Right lobe of liver (tissue), 4 donors: Measurements from ENCODE around the gene CZIB.

Source experiments
- POLR2A ChIP-seq: fragments of 450-650 bp; IDR thresholded peaks from one replicate; pipeline ENCODE4 v1.6.1; 2017; ENCODE audit warnings: antibody characterized with exemption, mild to moderate bottlenecking
- TF ChIP-seq, protein P1 (sequence below), 4 donors: fragments of 200-600 bp in 3 of 4; fragments of 450-650 bp in 1 of 4; IDR thresholded peaks; one replicate each; pipeline versions ENCODE4 v1.5.1 to v1.8.0; 2016 to 2022; ENCODE audit warnings: antibody characterized with exemption in 4 of 4, mild to moderate bottlenecking in 2 of 4
- donor health status: DM: no; HTN: no; CAD: no.
- donor health status: DM: no; HTN: no; CAD: no.
- donor health status: DM: no; HTN: yes; CAD: no.

DNA sequence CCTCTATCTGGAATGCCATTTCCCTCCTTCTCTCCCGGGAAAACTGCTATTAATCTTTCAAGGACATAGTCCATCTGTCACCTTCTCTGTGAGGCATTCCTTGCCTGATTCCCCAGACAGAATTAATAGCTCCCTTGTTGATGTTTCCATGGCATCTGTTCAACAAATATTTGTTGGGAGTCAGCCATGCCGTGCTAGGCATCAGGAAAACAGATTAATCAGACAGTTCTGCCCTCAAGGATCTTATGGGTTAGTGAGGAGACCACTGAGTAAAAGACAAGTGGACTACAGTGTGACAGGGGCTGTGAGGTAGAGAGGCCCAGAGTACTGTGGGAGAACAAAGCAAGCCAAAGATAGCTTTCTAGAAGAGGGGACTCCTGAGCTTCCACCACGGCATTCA is 29.3 kb upstream of the CZIB start:
- TF ChIP-seq, protein P1, sequence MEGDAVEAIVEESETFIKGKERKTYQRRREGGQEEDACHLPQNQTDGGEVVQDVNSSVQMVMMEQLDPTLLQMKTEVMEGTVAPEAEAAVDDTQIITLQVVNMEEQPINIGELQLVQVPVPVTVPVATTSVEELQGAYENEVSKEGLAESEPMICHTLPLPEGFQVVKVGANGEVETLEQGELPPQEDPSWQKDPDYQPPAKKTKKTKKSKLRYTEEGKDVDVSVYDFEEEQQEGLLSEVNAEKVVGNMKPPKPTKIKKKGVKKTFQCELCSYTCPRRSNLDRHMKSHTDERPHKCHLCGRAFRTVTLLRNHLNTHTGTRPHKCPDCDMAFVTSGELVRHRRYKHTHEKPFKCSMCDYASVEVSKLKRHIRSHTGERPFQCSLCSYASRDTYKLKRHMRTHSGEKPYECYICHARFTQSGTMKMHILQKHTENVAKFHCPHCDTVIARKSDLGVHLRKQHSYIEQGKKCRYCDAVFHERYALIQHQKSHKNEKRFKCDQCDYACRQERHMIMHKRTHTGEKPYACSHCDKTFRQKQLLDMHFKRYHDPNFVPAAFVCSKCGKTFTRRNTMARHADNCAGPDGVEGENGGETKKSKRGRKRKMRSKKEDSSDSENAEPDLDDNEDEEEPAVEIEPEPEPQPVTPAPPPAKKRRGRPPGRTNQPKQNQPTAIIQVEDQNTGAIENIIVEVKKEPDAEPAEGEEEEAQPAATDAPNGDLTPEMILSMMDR (IDR thresholded peaks at IDR 0.05): no peak
- TF ChIP-seq POLR2A: no peak
